K562 (cell line): ENCODE data around the gene SPTBN2. TPM values are rescaled to one million over a fixed set of nuclear protein-coding genes. Genes with fewer than 3 reads are reported as not detected.

Source experiments
- CBX8 ChIP-seq: fragments of 200-600 bp; sonication (generic); IDR thresholded peaks from 2 replicates; pipeline ENCODE4 v1.6.1; 2012; ENCODE audit warnings: borderline replicate concordance, mixed run types, low read depth, mild to moderate bottlenecking, moderate library complexity, mixed read lengths, low read length, control low read depth, inconsistent platforms; ENCODE audit not compliant: poor library complexity, severe bottlenecking; ENCODE audit errors: extremely low read depth
- CXXC5 ChIP-seq: fragments of 250-450 bp; sonication (Bioruptor Pico); IDR thresholded peaks from 2 replicates; pipeline ENCODE4 v1.8.0; 2022; ENCODE audit warnings: inconsistent platforms, mild to moderate bottlenecking, moderate library complexity
- FOXP1 ChIP-seq: sonication (generic); formaldehyde crosslinking; IDR thresholded peaks from 2 replicates; pipeline ENCODE4 v1.8.0; 2022; ENCODE audit warnings: mild to moderate bottlenecking, missing genetic modification reagents
- MEF2D ChIP-seq: conservative IDR thresholded peaks from 2 replicates; pipeline ENCODE4 v1.6.1; 2016; ENCODE audit warnings: low read depth, missing genetic modification characterization, missing compliant biosample characterization
- NFIC ChIP-seq: fragments of 450-650 bp; IDR thresholded peaks from 2 replicates; pipeline ENCODE4 v1.6.1; 2017; ENCODE audit warnings: mild to moderate bottlenecking, inconsistent platforms
- PHF8 ChIP-seq: fragments of 200-600 bp; sonication (generic); IDR thresholded peaks from 2 replicates; pipeline ENCODE4 v1.6.1; 2012; ENCODE audit warnings: mixed run types, mild to moderate bottlenecking, inconsistent platforms, low read length, moderate library complexity, borderline replicate concordance
- RHOXF2B ChIP-seq: fragments of 250-450 bp; sonication (Bioruptor Pico); conservative IDR thresholded peaks from 2 replicates; pipeline ENCODE4 v1.5.1; 2021
- SMARCA4 ChIP-seq: fragments of 450-650 bp; IDR thresholded peaks from 2 replicates; pipeline ENCODE4 v1.6.1; 2016
- TCF7 ChIP-seq: sonication (generic); IDR thresholded peaks from 2 replicates; pipeline ENCODE4 v1.6.1; 2016; ENCODE audit warnings: antibody characterized with exemption, borderline replicate concordance
- polyA plus RNA-seq, 8 experiments: library from polyadenylated mRNA; depleted of rRNA in 4 of 8; stranded (reverse) in 5 of 8; unstranded in 3 of 8; fragments of >200 nt; fragmentation: Nextera tagmentation in 2 of 8; fragmentation: Illumina TruSeq in 1 of 8; extraction: Ambion mirVana in 2 of 8; extraction: Trizol in 1 of 8; gene quantifications; 2 replicates each; pipeline versions ENCODE4 v1.2.1 to v1.2.3, GENCODE V29; 2011 to 2014; ENCODE audit warnings: inconsistent platforms in 1 of 8, missing spikeins in 1 of 8
- total RNA-seq, 7 experiments: library from RNA; depleted of rRNA in 6 of 7; stranded (reverse); fragments of >200 nt in 6 of 7; fragmentation: Illumina TruSeq in 2 of 7; extraction: Trizol in 2 of 7; gene quantifications; 2 replicates each; pipeline versions ENCODE4 v1.2.1 to v1.2.3, GENCODE V29; 2011 to 2021; ENCODE audit warnings: low replicate concordance in 1 of 7
- TF ChIP-seq, protein P1 (sequence below), 3 experiments: IDR thresholded peaks in 2 of 3; conservative IDR thresholded peaks in 1 of 3; 2 replicates each; pipeline ENCODE4 v1.5.1; 2011 to 2012; ENCODE audit warnings: low read length in 3 of 3, mild to moderate bottlenecking in 3 of 3, control low read depth in 2 of 3, improper control_type of control experiment in 1 of 3, inconsistent platforms in 1 of 3, low read depth in 1 of 3, mixed read lengths in 1 of 3, moderate library complexity in 1 of 3; ENCODE audit not compliant: insufficient read depth in 2 of 3
- TF ChIP-seq, protein P2 (sequence below): fragments of 250-450 bp; sonication (Bioruptor Pico); IDR thresholded peaks from 2 replicates; pipeline ENCODE4 v1.5.0; 2021; ENCODE audit warnings: mild to moderate bottlenecking, moderate library complexity
- TF ChIP-seq, protein P3 (sequence below): fragments of 450-650 bp; IDR thresholded peaks from 2 replicates; pipeline ENCODE4 v1.7.0; 2016; ENCODE audit warnings: borderline replicate concordance
- TF ChIP-seq, protein P4 (sequence below): conservative IDR thresholded peaks from 2 replicates; pipeline ENCODE4 v1.6.1; 2011; ENCODE audit warnings: low read depth, mild to moderate bottlenecking, low read length; ENCODE audit not compliant: control insufficient read depth
- TF ChIP-seq, protein P5 (sequence below): fragments of 250-450 bp; sonication (Bioruptor Pico); IDR thresholded peaks from 2 replicates; pipeline ENCODE4 v1.9.0; 2021; ENCODE audit warnings: mild to moderate bottlenecking, inconsistent platforms

The SPTBN2 gene
- total and polyA plus RNA-seq, 9 of the 15 experiments (the other 6 are each of a cell fraction or from before 2014, with no cell fraction given), result 0.38 to 56.5 (median 19.7) TPM

DNA sequence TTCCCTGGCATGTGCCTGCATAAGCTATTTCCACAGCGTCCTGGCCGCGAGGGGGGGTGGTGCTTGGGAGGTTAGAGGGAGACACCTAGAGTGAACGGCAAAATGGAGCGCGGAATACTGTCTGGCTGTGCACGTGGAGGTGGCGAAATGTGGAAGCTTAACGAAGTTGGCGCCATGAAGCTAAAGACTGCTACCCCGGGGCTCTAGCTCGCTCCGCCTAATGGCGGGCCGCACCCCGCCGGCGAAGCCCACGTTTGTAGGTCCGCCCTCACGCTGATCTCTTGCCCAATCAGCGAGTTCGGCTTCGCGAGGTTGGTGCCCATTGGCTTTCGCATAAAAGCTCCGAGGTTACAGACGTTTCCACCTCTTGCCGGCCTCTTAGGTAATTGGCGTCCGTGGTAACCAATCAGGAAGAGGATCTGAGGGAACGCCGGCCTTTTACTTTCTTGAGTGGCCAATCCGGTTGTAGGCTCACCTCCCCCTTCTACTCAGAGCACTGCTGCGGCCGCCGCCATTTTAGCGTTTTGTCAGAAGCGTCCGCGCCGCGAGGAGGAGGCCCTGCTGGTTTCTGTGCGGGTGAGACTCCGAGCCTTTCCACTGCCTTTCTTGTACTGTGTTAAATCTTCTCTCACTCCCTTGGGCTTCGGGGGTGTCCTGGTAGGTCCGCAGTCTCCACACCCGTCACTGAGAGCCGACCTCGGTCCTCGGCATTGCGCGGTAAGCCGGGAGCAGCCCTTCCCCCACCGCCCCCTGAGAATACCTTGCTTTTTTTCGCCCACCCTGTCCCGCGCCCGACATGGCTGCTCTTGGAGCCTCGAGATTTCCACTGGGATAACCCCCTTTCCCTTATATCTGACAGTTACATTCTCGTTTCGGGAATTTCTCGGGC is 90.6 kb downstream of the SPTBN2 start, which contains the start of gene RBM4 (continued):
- TF ChIP-seq, protein P1, sequence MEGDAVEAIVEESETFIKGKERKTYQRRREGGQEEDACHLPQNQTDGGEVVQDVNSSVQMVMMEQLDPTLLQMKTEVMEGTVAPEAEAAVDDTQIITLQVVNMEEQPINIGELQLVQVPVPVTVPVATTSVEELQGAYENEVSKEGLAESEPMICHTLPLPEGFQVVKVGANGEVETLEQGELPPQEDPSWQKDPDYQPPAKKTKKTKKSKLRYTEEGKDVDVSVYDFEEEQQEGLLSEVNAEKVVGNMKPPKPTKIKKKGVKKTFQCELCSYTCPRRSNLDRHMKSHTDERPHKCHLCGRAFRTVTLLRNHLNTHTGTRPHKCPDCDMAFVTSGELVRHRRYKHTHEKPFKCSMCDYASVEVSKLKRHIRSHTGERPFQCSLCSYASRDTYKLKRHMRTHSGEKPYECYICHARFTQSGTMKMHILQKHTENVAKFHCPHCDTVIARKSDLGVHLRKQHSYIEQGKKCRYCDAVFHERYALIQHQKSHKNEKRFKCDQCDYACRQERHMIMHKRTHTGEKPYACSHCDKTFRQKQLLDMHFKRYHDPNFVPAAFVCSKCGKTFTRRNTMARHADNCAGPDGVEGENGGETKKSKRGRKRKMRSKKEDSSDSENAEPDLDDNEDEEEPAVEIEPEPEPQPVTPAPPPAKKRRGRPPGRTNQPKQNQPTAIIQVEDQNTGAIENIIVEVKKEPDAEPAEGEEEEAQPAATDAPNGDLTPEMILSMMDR (IDR thresholded peaks at IDR 0.05 in 2 of 3, conservative IDR thresholded peaks at IDR 0.05 in 1 of 3; ENCODE audit: insufficient read depth in 2 of 3, low read depth in 1 of 3, low read length in 3 of 3), result peak in 1 of 3 experiments; percentile 28; a peak in 1 of 6 replicates
- TF ChIP-seq, protein P2, sequence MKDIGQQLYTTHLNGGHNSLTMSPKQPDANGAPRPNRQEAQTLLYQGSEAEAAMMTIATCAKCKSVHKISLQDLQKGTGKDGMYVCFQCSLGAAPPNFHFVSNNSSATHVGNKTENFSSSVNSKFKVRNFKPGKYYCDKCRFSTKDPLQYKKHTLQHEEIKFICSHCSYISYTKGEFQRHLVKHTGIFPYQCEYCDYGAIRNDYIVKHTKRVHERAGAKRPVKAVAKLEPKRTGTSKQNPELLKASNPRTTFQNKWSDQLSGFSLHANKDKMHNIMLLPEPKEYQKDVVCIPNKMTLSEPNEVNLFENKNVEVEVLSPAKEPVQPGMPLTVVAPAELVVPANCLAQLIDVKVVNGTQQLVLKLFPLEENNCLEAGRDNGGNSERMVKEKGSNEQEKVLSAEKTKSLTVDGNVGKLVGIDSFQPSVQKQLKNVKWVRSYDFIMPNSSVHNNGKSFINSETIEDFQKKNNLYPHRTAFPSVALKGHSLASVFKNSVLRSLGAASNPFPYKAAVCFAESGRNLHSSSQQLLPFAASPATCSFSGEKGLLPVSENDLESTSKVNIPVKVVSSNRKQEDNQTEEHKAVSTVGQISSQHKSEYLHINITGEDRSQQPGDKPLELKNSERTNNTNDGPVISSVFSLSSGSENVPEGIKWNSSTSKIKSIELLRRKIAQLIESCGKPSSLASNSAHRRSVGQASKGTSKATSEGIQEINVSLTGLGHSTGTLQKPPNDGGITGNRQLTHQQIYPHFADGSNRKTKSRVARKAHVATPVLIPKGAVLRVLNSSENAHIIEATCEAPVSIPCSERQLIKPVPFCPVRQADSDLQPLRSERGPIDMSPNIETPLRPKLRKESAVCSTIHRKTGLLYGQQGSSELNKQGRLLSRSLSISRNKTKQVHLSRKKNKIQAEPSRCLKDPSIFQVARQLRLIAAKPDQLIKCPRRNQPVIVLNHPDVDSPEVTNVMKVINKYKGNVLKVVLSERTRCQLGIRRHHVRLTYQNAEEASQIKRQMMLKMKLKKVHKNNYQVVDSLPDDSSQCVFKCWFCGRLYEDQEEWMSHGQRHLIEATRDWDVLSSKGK (CRISPR knock-in tag), result 0 out of 2 replicates have a peak, but pooled peaks have one; percentile 15
- TF ChIP-seq SMARCA4 (0 out of 2 replicates have a peak, but pooled peaks have one; percentile 26), TCF7 (0 out of 2 replicates have a peak, but pooled peaks have one; percentile 46), PHF8 (peak; percentile 81; the same call in 1 of the 2 replicates), RHOXF2B (CRISPR knock-in tag) (0 out of 2 replicates have a peak, but pooled peaks have one; percentile 18), CXXC5 (CRISPR knock-in tag) (peak; percentile 91), NFIC (no peak), CBX8 (no peak), FOXP1 (CRISPR knock-in tag) (peak; percentile 37; the same call in 1 of the 2 replicates), MEF2D (tag) (0 out of 2 replicates have a peak, but pooled peaks have one; percentile 36)
- TF ChIP-seq, protein P3, sequence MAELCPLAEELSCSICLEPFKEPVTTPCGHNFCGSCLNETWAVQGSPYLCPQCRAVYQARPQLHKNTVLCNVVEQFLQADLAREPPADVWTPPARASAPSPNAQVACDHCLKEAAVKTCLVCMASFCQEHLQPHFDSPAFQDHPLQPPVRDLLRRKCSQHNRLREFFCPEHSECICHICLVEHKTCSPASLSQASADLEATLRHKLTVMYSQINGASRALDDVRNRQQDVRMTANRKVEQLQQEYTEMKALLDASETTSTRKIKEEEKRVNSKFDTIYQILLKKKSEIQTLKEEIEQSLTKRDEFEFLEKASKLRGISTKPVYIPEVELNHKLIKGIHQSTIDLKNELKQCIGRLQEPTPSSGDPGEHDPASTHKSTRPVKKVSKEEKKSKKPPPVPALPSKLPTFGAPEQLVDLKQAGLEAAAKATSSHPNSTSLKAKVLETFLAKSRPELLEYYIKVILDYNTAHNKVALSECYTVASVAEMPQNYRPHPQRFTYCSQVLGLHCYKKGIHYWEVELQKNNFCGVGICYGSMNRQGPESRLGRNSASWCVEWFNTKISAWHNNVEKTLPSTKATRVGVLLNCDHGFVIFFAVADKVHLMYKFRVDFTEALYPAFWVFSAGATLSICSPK, result 0 out of 2 replicates have a peak, but pooled peaks have one; percentile 26
- TF ChIP-seq, protein P4, sequence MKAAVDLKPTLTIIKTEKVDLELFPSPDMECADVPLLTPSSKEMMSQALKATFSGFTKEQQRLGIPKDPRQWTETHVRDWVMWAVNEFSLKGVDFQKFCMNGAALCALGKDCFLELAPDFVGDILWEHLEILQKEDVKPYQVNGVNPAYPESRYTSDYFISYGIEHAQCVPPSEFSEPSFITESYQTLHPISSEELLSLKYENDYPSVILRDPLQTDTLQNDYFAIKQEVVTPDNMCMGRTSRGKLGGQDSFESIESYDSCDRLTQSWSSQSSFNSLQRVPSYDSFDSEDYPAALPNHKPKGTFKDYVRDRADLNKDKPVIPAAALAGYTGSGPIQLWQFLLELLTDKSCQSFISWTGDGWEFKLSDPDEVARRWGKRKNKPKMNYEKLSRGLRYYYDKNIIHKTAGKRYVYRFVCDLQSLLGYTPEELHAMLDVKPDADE, result peak; percentile 77; the same call in 1 of the 2 replicates
- TF ChIP-seq, protein P5, sequence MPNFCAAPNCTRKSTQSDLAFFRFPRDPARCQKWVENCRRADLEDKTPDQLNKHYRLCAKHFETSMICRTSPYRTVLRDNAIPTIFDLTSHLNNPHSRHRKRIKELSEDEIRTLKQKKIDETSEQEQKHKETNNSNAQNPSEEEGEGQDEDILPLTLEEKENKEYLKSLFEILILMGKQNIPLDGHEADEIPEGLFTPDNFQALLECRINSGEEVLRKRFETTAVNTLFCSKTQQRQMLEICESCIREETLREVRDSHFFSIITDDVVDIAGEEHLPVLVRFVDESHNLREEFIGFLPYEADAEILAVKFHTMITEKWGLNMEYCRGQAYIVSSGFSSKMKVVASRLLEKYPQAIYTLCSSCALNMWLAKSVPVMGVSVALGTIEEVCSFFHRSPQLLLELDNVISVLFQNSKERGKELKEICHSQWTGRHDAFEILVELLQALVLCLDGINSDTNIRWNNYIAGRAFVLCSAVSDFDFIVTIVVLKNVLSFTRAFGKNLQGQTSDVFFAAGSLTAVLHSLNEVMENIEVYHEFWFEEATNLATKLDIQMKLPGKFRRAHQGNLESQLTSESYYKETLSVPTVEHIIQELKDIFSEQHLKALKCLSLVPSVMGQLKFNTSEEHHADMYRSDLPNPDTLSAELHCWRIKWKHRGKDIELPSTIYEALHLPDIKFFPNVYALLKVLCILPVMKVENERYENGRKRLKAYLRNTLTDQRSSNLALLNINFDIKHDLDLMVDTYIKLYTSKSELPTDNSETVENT, result peak; percentile 84
